ENCODE results near the gene GZMH. TPM values are rescaled to one million over a fixed set of nuclear protein-coding genes. Genes with fewer than 3 reads are reported as not detected.

The GZMH gene
- total RNA-seq, 1 donor from 2014 or later: not detected

DNA sequence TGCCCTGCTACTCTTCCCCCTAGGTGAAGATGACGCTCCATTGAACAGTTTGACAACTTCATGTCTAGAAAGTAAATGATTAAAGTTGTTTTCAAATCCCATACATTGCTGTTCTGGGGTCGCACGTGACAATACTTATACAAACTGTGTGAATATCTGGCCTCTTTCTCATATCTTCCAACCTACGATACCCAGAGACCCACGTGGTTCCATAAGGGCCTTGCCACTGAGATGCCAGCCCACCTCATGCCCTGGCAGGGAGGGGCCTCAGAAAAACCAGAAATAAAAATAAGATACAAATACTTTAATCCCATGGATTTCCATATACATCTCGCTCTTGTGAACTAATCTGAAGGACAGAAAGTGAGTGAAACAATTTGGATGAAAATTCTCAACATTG is 20.0 kb upstream of the GZMH start:
- TF ChIP-seq, protein P1, sequence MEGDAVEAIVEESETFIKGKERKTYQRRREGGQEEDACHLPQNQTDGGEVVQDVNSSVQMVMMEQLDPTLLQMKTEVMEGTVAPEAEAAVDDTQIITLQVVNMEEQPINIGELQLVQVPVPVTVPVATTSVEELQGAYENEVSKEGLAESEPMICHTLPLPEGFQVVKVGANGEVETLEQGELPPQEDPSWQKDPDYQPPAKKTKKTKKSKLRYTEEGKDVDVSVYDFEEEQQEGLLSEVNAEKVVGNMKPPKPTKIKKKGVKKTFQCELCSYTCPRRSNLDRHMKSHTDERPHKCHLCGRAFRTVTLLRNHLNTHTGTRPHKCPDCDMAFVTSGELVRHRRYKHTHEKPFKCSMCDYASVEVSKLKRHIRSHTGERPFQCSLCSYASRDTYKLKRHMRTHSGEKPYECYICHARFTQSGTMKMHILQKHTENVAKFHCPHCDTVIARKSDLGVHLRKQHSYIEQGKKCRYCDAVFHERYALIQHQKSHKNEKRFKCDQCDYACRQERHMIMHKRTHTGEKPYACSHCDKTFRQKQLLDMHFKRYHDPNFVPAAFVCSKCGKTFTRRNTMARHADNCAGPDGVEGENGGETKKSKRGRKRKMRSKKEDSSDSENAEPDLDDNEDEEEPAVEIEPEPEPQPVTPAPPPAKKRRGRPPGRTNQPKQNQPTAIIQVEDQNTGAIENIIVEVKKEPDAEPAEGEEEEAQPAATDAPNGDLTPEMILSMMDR (IDR thresholded peaks at IDR 0.05): no peak
- no peaks in the 10 kb centered on the region for H3K4me1 Mint-ChIP-seq (ENCODE audit: low read depth)
- no peaks in the 10 kb centered on the region for H3K27me3 Mint-ChIP-seq (ENCODE audit: low read depth)
- no peak overlapping the region for H3K27ac Mint-ChIP-seq (ENCODE audit: unreplicated experiment)
- H3K4me3 Mint-ChIP-seq (ENCODE audit: unreplicated experiment): no peak overlapping the region
- H3K9me3 Mint-ChIP-seq (ENCODE audit: low read depth): peaks cover 2% of the 10 kb centered on the region
- no peak for DNase-seq (ENCODE audit: low spot score)
- H3K36me3 Mint-ChIP-seq (ENCODE audit: low read depth): no peaks in the 10 kb centered on the region

DNA sequence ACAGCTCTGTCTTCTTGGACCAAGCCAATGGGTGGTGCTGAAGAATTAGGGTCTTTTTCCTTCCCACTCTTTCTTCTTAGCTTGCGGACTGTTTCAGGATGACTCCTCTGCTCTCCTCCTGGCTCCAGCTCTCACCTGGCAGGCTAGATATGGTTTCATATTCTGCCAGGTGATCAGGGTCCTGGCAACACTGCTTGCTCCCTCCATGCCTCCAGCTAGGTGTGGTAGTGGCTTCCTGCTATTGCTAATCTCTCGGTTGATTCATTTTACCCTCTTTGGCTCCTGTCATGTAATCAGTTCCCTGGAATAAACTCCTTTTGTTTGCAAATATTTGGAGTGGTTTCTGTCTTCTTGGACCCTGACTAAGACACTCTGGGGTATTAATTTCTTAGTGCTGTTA is 4.3 kb upstream of the GZMH start:
- Mint-ChIP-seq H3K36me3 (ENCODE audit: low read depth) (no peaks in the 10 kb centered on the region), H3K9me3 (ENCODE audit: low read depth) (peaks cover 11% of the 10 kb centered on the region), H3K4me3 (ENCODE audit: unreplicated experiment) (no peak overlapping the region), H3K27me3 (ENCODE audit: low read depth) (no peaks in the 10 kb centered on the region), H3K27ac (ENCODE audit: unreplicated experiment) (no peak overlapping the region), H3K4me1 (ENCODE audit: low read depth) (no peaks in the 10 kb centered on the region)
- TF ChIP-seq, protein P1 (IDR thresholded peaks at IDR 0.05): no peak
- no peak for DNase-seq (ENCODE audit: low spot score)

DNA sequence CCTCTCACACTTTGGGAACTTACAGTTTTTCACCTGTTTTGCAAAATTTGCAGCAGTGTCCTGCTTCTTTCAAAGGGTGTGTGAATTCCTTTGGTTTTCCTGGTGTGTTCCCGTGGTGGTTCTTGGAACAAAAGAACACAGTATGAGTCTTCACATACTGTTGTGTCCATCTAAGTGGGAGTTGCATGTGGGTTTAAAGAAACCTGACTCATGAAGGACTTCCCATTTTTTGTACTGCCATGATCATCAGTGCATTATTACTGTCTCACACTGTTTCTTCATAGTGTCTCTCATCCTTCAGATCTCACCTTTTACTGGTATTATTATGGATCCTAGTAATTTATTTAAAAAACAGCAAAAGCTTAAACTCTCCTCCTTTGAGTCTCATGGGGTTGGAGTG is 3.8 kb upstream of the GZMH start:
- TF ChIP-seq, protein P1 (IDR thresholded peaks at IDR 0.05): no peak
- Mint-ChIP-seq H3K4me3 (ENCODE audit: unreplicated experiment) (no peak overlapping the region), H3K9me3 (ENCODE audit: low read depth) (peaks cover 7% of the 10 kb centered on the region), H3K36me3 (ENCODE audit: low read depth) (no peaks in the 10 kb centered on the region), H3K27ac (ENCODE audit: unreplicated experiment) (no peak overlapping the region), H3K4me1 (ENCODE audit: low read depth) (no peaks in the 10 kb centered on the region), H3K27me3 (ENCODE audit: low read depth) (no peaks in the 10 kb centered on the region)
- no peak for DNase-seq (ENCODE audit: low spot score)

DNA sequence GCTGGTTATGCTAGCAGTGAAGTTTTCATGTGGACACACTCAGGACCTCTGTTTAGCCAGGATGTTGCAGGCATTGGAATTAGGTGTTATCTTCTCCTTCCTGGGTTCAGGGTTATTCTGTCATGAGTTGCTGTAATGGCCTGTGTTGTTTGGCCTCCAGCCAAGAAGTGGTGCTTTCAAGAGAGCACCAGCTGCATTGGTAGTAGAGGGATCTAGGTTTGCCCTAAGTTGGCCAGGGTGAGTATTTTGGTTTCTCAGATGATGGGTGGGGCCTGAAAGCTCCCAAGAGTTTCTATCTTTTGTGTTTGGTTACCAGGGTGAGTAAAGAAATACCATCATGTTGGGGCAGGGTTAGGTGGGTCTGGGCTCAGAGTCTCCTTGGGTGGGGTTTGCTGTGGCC is 2.7 kb upstream of the GZMH start:
- DNase-seq (ENCODE audit: low spot score): no peak
- Mint-ChIP-seq H3K4me1 (ENCODE audit: low read depth) (no peaks in the 10 kb centered on the region), H3K4me3 (ENCODE audit: unreplicated experiment) (no peak overlapping the region), H3K36me3 (ENCODE audit: low read depth) (no peaks in the 10 kb centered on the region), H3K9me3 (ENCODE audit: low read depth) (peaks cover 3% of the 10 kb centered on the region), H3K27me3 (ENCODE audit: low read depth) (no peaks in the 10 kb centered on the region), H3K27ac (ENCODE audit: unreplicated experiment) (no peak overlapping the region)
- TF ChIP-seq, protein P1 (IDR thresholded peaks at IDR 0.05): no peak

DNA sequence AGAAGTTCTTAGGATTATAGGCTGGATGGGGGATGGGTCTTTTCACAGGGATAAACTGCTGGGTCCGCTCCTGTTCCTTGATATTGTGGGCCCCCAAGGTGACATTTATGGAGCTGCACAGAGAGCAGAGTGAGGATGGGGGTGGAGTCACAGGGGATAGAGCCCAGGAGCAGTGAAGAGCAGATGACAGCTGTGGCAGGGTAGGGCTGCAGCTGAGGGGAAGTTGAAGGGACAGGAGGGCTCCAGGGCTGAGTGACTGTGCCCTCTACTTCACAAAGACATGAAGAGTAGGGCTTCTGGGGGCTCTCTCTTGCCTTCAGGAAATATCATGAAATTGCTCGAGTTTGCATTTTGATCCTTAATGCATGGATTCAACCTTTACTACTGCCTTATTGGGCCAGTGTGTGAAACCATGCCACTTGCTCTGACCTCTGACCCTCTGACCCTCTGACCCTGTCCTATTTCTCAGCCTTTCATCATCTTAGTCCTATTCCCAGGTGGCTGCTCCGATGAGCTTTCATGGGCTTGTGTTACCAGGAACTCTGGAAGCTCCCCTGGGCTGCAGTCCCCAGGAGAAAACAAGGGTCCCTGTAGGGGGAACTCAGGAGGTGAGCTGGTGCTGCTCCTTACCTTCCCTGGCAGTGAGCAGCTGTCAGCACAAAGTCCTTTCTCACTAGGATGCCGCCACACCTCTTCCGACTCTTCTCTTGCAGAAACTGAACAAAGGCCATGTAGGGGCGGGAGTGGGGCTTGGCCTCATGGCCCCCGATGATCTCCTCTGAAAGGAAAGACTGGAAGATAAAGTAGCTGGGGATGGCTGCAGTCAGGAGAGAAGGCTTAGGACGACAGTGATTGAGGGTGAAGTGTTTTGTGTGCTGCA is 1.6 kb downstream of the GZMH start:
- no peak for DNase-seq (ENCODE audit: low spot score)
- peaks cover 3% of the 10 kb centered on the region for H3K9me3 Mint-ChIP-seq (ENCODE audit: low read depth)
- H3K27ac Mint-ChIP-seq (ENCODE audit: unreplicated experiment): no peak overlapping the region
- H3K27me3 Mint-ChIP-seq (ENCODE audit: low read depth): peaks cover 2% of the 10 kb centered on the region
- TF ChIP-seq, protein P1 (IDR thresholded peaks at IDR 0.05): no peak
- H3K4me1 Mint-ChIP-seq (ENCODE audit: low read depth): no peaks in the 10 kb centered on the region
- H3K4me3 Mint-ChIP-seq (ENCODE audit: unreplicated experiment): no peak overlapping the region
- no peaks in the 10 kb centered on the region for H3K36me3 Mint-ChIP-seq (ENCODE audit: low read depth)
